Kidney (tissue), 14 donors: ENCODE results near the gene CPNE2. TPM values are rescaled to one million over a fixed set of nuclear protein-coding genes. Genes with fewer than 3 reads are reported as not detected.
A peak's percentile ranks its signal among the peaks of the same experiment; 100 is the strongest.
"Not testable (repeated sequence)": the region's sequence is repeated elsewhere in the genome, so short reads cannot be mapped to it uniquely, and the experiment has no call there.

ENCODE experiments used
- DNase-seq, 5 donors: peaks; one replicate each; pipeline ENCODE4 v3.0.0-alpha.2; 2013 to 2020
- FAIRE-seq: peaks from 2 replicates; lab custom pipeline; 2012; peaks lifted over from hg19 to GRCh38; lab: Jason Lieb, UNC
- H3K27ac ChIP-seq, 2 donors: one replicate each; pipeline ENCODE4 v1.7.0; 2013; ENCODE audit warnings: low read depth in 2 of 2, low read length in 2 of 2, inconsistent platforms in 1 of 2
- H3K27me3 ChIP-seq: one replicate; pipeline ENCODE4 v1.7.1; 2013; ENCODE audit warnings: low read length, inconsistent platforms; ENCODE audit not compliant: control insufficient read depth, insufficient read depth
- H3K36me3 ChIP-seq, 3 donors: one replicate each; pipeline versions ENCODE4 v1.7.0 to v1.7.1; 2013; ENCODE audit warnings: low read length in 3 of 3, control low read depth in 1 of 3, inconsistent platforms in 1 of 3; ENCODE audit not compliant: insufficient read depth in 3 of 3, control insufficient read depth in 2 of 3
- H3K4me1 ChIP-seq, 3 donors: one replicate each; pipeline versions ENCODE4 v1.7.0 to v1.7.1; 2013; ENCODE audit warnings: low read length in 3 of 3, inconsistent platforms in 1 of 3, low read depth in 1 of 3; ENCODE audit not compliant: control insufficient read depth in 2 of 3, insufficient read depth in 2 of 3
- H3K4me3 ChIP-seq, 3 donors: one replicate each; pipeline versions ENCODE4 v1.7.0 to v1.8.1; 2013; ENCODE audit warnings: low read length in 3 of 3, control low read depth in 1 of 3, inconsistent platforms in 1 of 3
- H3K9ac ChIP-seq, 3 donors: one replicate each; pipeline versions ENCODE4 v1.7.0 to v1.7.1; 2013; ENCODE audit warnings: low read length in 3 of 3, control low read depth in 1 of 3, inconsistent platforms in 1 of 3
- H3K9me3 ChIP-seq, 3 donors: one replicate each; pipeline versions ENCODE4 v1.7.0 to v1.7.1; 2013; ENCODE audit warnings: low read length in 3 of 3, control low read depth in 1 of 3, inconsistent platforms in 1 of 3; ENCODE audit not compliant: control insufficient read depth in 2 of 3, insufficient read depth in 1 of 3
- CTCF ChIP-seq: IDR thresholded peaks from 3 replicates; pipeline ENCODE4 v1.5.1; 2012; ENCODE audit warnings: mild to moderate bottlenecking, moderate library complexity, borderline replicate concordance; ENCODE audit not compliant: insufficient read depth; ENCODE audit errors: extremely low read depth
- intact Hi-C: fragments of 100-400 bp; cut with DNase I; formaldehyde crosslinking; loops from one replicate; pipeline ENCODE4 v1.11.1; 2022
- polyA plus RNA-seq: library from polyadenylated mRNA; stranded (reverse); fragments of 350-450 nt; fragmentation: Illumina TruSeq; extraction: RNeasy Lipid Tissue Mini Kit (QIAGEN cat#74804); gene quantifications from one replicate; pipeline ENCODE4 v1.2.3, GENCODE V29; 2014; ENCODE audit warnings: low read depth, low replicate concordance; ENCODE audit not compliant: insufficient read depth
- total RNA-seq: library from RNA; stranded (reverse); fragmentation: NEBNext Ultra II Directional; extraction: Animal tissue kit (Norgen Biotek cat#: 25700); gene quantifications from one replicate; pipeline ENCODE4 v1.2.1, GENCODE V29; 2021
- donor health status: control.
- donor health status: control.
- donor health status: control.
- donor health status: control.
- donor health status: control.
- donor health status: DM: yes; HTN: yes; CAD: no.
- donor health status: Normal renal cell carcinoma (clear cell type).

CPNE2 gene
- total and polyA plus RNA-seq, 2 donors from 2014 or later, result 24.1 to 33.1 TPM

GRCh38 chr16:57061084-57061905, 31.1 kb upstream of the CPNE2 start:
- Histone ChIP-seq H3K4me3 (no peak overlapping the region), H3K27me3 (no peaks in the 10 kb centered on the region), H3K4me1 (peaks cover 0 to 5% (median 0%) of the 10 kb centered on the region in 3 donors), H3K36me3 (no peaks in the 10 kb centered on the region), H3K27ac (peak overlapping the region; percentile 63 to 85), H3K9ac (peak overlapping the region in 1 of 3 donors; percentile 41), H3K9me3 (no peaks in the 10 kb centered on the region)
- peak in 1 of 5 donors; percentile 95 for DNase-seq
- intact Hi-C loops, result no loop called here
- no peak for TF ChIP-seq CTCF
- no peak for FAIRE-seq

GRCh38 chr16:57062329-57062728, 30.1 kb upstream of the CPNE2 start:
- FAIRE-seq (no peak), DNase-seq (no peak)
- Histone ChIP-seq H3K4me3 (no peak overlapping the region), H3K36me3 (no peaks in the 10 kb centered on the region), H3K9ac (no peak overlapping the region), H3K27me3 (no peaks in the 10 kb centered on the region), H3K27ac (no peak overlapping the region), H3K4me1 (peaks cover 0 to 5% (median 0%) of the 10 kb centered on the region in 3 donors), H3K9me3 (no peaks in the 10 kb centered on the region)
- no peak for TF ChIP-seq CTCF
- intact Hi-C loops, result no loop called here

GRCh38 chr16:57063189-57063588, 29.2 kb upstream of the CPNE2 start:
- DNase-seq, H3K4me3 ChIP-seq, H3K9ac ChIP-seq, intact Hi-C loops, H3K36me3 ChIP-seq, H3K27me3 ChIP-seq, H3K27ac ChIP-seq, FAIRE-seq, H3K9me3 ChIP-seq, H3K4me1 ChIP-seq: not testable (repeated sequence)

GRCh38 chr16:57064995-57065394, 27.4 kb upstream of the CPNE2 start:
- intact Hi-C loops, result no loop called here
- no peak overlapping the region for H3K27ac ChIP-seq
- TF ChIP-seq CTCF, result no peak

More at GRCh38 chr16:57064995-57065394, 27.4 kb upstream of the CPNE2 start:
- DNase-seq (no peak), FAIRE-seq (no peak)
- Histone ChIP-seq H3K36me3 (peaks cover 0 to 2% (median 0%) of the 10 kb centered on the region in 3 donors), H3K27me3 (no peaks in the 10 kb centered on the region), H3K9me3 (no peaks in the 10 kb centered on the region), H3K4me3 (no peak overlapping the region), H3K9ac (no peak overlapping the region), H3K4me1 (peaks cover 0 to 5% (median 0%) of the 10 kb centered on the region in 3 donors)
